ENCODE measurements around the gene ATP1B1. TPM values are rescaled to one million over a fixed set of nuclear protein-coding genes. Genes with fewer than 3 reads are reported as not detected.

ATP1B1 gene
- total RNA-seq, 1 experiment from 2014 or later = 48.6 TPM

DNA sequence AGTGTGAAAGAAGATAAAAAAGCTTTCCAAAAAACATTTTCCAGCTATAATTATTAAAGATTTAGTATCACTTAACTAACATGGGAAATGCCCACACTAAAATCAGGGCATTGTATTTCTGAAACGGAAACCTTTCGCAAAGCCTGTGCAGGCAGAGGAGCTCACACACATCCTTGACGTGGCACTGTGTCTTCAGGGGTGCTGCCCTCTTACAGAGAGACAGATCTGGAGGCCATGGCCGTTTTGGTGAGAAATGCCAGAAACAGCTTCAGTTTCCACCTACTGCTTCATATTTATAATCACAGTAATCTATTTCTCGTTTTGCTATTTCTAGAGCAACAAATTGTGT lies 26.7 kb downstream of the ATP1B1 start:
- Histone ChIP-seq H3K4me2 (ENCODE audit: low read length) (no peak overlapping the region), H3K27ac (ENCODE audit: low read depth, low read length) (no peak overlapping the region), H2AFZ (ENCODE audit: low read depth, low read length, poor library complexity, severe bottlenecking) (no peak overlapping the region), H4K20me1 (ENCODE audit: insufficient read depth) (no peaks in the 10 kb centered on the region), H3K79me2 (ENCODE audit: insufficient read depth, low read length) (peaks cover 6% of the 10 kb centered on the region; the same call in 1 of the 2 replicates), H3K9me2 (ENCODE audit: insufficient read depth) (no peaks in the 10 kb centered on the region), H3K9me3 (ENCODE audit: control insufficient read depth in 1 of 2, insufficient read depth in 1 of 2, low read depth in 1 of 2, low read length in 2 of 2) (no peaks in the 10 kb centered on the region), H3K27me3 (ENCODE audit: insufficient read depth, low read length) (no peaks in the 10 kb centered on the region), H3K4me1 (ENCODE audit: control insufficient read depth in 1 of 2, insufficient read depth in 2 of 2, low read length in 2 of 2) (peaks cover 0 to 18% of the 10 kb centered on the region in 2 experiments; a peak in 2 of 4 replicates), H3K36me3 (ENCODE audit: control insufficient read depth in 1 of 2, insufficient read depth in 2 of 2, low read length in 2 of 2) (peaks cover 13 to 36% of the 10 kb centered on the region in 2 experiments; a peak in 2 of 4 replicates), H3K9ac (ENCODE audit: low read length) (no peak overlapping the region), H3K4me3 (replicated peaks in 1 of 2; ENCODE audit: low read depth in 1 of 2, low read length in 2 of 2) (no peak overlapping the region)
- ATAC-seq (no peak), DNase-seq (ENCODE audit: low read depth, low spot score) (no peak)
- intact Hi-C loops (cut with micrococcal nuclease) = loop anchor here (5.0 kb wide), 2 partner anchors 214 to 531 kb away; no protein-coding TSS in a partner anchor
- CTCF ChIA-PET = interaction anchor here (1.2 kb wide), 1 partner anchor 528 kb away, joined by 3 read pairs; no protein-coding TSS in a partner anchor
- TF ChIP-seq, protein P1, sequence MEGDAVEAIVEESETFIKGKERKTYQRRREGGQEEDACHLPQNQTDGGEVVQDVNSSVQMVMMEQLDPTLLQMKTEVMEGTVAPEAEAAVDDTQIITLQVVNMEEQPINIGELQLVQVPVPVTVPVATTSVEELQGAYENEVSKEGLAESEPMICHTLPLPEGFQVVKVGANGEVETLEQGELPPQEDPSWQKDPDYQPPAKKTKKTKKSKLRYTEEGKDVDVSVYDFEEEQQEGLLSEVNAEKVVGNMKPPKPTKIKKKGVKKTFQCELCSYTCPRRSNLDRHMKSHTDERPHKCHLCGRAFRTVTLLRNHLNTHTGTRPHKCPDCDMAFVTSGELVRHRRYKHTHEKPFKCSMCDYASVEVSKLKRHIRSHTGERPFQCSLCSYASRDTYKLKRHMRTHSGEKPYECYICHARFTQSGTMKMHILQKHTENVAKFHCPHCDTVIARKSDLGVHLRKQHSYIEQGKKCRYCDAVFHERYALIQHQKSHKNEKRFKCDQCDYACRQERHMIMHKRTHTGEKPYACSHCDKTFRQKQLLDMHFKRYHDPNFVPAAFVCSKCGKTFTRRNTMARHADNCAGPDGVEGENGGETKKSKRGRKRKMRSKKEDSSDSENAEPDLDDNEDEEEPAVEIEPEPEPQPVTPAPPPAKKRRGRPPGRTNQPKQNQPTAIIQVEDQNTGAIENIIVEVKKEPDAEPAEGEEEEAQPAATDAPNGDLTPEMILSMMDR (IDR thresholded peaks at IDR 0.05 in 2 of 3, conservative IDR thresholded peaks at IDR 0.05 in 1 of 3; ENCODE audit: borderline replicate concordance in 1 of 3, insufficient read depth in 1 of 3, low read depth in 2 of 3, low read length in 2 of 3) = no peak
- TF ChIP-seq CBX3 (IDR thresholded peaks at IDR 0.05; ENCODE audit: low read depth) (no peak), ZFX (IDR thresholded peaks at IDR 0.05) (no peak), ZNF274 (IDR thresholded peaks at IDR 0.05; ENCODE audit: low read depth, low read length) (no peak), YY1 (IDR thresholded peaks at IDR 0.05; ENCODE audit: extremely low read depth, insufficient replicate concordance, low read depth, low read length) (no peak), SRF (IDR thresholded peaks at IDR 0.05; ENCODE audit: low read depth) (no peak), TCF7L2 (IDR thresholded peaks at IDR 0.05; ENCODE audit: borderline replicate concordance, extremely low read depth, insufficient read depth, insufficient read length) (no peak), SP1 (IDR thresholded peaks at IDR 0.05; ENCODE audit: low read depth) (no peak), POLR2AphosphoS5 (IDR thresholded peaks at IDR 0.05; ENCODE audit: low read depth, low read length) (no peak), RAD21 (IDR thresholded peaks at IDR 0.05; ENCODE audit: low read depth) (no peak), CEBPB (IDR thresholded peaks at IDR 0.05; ENCODE audit: low read depth) (no peak), EZH2phosphoT487 (IDR thresholded peaks at IDR 0.05; ENCODE audit: borderline replicate concordance) (no peak), SIN3A (IDR thresholded peaks at IDR 0.05; ENCODE audit: low read depth) (no peak), ELF1 (IDR thresholded peaks at IDR 0.05; ENCODE audit: borderline replicate concordance, low read depth) (no peak), FOSL1 (IDR thresholded peaks at IDR 0.05; ENCODE audit: low read depth) (no peak), POLR2A (IDR thresholded peaks at IDR 0.05; ENCODE audit: borderline replicate concordance, extremely low read depth, insufficient read depth, insufficient read length) (no peak), EZH2 (IDR thresholded peaks at IDR 0.05) (no peak)
- TF ChIP-seq, protein P2, sequence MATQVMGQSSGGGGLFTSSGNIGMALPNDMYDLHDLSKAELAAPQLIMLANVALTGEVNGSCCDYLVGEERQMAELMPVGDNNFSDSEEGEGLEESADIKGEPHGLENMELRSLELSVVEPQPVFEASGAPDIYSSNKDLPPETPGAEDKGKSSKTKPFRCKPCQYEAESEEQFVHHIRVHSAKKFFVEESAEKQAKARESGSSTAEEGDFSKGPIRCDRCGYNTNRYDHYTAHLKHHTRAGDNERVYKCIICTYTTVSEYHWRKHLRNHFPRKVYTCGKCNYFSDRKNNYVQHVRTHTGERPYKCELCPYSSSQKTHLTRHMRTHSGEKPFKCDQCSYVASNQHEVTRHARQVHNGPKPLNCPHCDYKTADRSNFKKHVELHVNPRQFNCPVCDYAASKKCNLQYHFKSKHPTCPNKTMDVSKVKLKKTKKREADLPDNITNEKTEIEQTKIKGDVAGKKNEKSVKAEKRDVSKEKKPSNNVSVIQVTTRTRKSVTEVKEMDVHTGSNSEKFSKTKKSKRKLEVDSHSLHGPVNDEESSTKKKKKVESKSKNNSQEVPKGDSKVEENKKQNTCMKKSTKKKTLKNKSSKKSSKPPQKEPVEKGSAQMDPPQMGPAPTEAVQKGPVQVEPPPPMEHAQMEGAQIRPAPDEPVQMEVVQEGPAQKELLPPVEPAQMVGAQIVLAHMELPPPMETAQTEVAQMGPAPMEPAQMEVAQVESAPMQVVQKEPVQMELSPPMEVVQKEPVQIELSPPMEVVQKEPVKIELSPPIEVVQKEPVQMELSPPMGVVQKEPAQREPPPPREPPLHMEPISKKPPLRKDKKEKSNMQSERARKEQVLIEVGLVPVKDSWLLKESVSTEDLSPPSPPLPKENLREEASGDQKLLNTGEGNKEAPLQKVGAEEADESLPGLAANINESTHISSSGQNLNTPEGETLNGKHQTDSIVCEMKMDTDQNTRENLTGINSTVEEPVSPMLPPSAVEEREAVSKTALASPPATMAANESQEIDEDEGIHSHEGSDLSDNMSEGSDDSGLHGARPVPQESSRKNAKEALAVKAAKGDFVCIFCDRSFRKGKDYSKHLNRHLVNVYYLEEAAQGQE (IDR thresholded peaks at IDR 0.05; ENCODE audit: low read depth) = no peak
- TF ChIP-seq, protein P3, sequence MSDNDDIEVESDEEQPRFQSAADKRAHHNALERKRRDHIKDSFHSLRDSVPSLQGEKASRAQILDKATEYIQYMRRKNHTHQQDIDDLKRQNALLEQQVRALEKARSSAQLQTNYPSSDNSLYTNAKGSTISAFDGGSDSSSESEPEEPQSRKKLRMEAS (IDR thresholded peaks at IDR 0.05) = no peak
- TF ChIP-seq, protein P4, sequence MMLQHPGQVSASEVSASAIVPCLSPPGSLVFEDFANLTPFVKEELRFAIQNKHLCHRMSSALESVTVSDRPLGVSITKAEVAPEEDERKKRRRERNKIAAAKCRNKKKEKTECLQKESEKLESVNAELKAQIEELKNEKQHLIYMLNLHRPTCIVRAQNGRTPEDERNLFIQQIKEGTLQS (IDR thresholded peaks at IDR 0.05) = no peak
- no TSS peak for BruUV-seq (replicated peaks)
- POLR2A ChIA-PET = interaction anchor here (0.9 kb wide), 1 partner anchor 26 kb away, joined by 3 read pairs; no protein-coding TSS in a partner anchor
- RAD21 ChIA-PET (ENCODE audit: low non-redundant PET in 1 of 2, low total read pairs in 2 of 2, uncharacterized antibody in 2 of 2, unreplicated experiment in 2 of 2) = no interaction called here
